ENCODE measurements around the gene FTSJ1. TPM values are rescaled to one million over a fixed set of nuclear protein-coding genes. Genes with fewer than 3 reads are reported as not detected.

Gene FTSJ1
- total RNA-seq, 3 donors from 2014 or later: 22.1 to 22.8 (median 22.7) TPM

DNA sequence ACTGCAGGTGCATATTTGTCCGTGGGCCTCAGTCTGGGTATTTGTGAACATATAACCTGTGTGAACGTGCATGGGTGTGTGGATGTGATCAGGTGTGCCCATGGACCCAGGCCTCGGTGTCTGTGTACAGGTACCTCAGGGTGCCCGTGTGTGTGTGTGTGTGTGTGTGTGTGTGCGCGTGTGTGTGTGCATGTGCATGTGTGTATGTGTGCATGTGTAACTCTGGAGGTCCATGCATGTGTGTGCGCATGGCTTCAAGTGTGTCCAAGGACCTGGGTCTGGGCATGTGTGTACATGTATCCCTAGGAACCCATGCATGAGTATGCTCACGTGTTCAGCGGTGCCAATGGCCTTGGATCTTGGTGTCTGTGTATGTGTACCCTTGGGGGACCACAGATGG lies 15.8 kb downstream of the FTSJ1 start:
- Histone ChIP-seq H3K4me1 (ENCODE audit: low read depth) (no peaks in the 10 kb centered on the region), H3K9me3 (no peaks in the 10 kb centered on the region), H3K36me3 (ENCODE audit: low read depth) (no peaks in the 10 kb centered on the region), H3K4me3 (no peak overlapping the region)
- DNase-seq (no peak), ATAC-seq (no peak)
- intact Hi-C loops (cut with DNase I, micrococcal nuclease): no loop called here
- TF ChIP-seq, protein P1, sequence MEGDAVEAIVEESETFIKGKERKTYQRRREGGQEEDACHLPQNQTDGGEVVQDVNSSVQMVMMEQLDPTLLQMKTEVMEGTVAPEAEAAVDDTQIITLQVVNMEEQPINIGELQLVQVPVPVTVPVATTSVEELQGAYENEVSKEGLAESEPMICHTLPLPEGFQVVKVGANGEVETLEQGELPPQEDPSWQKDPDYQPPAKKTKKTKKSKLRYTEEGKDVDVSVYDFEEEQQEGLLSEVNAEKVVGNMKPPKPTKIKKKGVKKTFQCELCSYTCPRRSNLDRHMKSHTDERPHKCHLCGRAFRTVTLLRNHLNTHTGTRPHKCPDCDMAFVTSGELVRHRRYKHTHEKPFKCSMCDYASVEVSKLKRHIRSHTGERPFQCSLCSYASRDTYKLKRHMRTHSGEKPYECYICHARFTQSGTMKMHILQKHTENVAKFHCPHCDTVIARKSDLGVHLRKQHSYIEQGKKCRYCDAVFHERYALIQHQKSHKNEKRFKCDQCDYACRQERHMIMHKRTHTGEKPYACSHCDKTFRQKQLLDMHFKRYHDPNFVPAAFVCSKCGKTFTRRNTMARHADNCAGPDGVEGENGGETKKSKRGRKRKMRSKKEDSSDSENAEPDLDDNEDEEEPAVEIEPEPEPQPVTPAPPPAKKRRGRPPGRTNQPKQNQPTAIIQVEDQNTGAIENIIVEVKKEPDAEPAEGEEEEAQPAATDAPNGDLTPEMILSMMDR (IDR thresholded peaks at IDR 0.05): no peak

DNA sequence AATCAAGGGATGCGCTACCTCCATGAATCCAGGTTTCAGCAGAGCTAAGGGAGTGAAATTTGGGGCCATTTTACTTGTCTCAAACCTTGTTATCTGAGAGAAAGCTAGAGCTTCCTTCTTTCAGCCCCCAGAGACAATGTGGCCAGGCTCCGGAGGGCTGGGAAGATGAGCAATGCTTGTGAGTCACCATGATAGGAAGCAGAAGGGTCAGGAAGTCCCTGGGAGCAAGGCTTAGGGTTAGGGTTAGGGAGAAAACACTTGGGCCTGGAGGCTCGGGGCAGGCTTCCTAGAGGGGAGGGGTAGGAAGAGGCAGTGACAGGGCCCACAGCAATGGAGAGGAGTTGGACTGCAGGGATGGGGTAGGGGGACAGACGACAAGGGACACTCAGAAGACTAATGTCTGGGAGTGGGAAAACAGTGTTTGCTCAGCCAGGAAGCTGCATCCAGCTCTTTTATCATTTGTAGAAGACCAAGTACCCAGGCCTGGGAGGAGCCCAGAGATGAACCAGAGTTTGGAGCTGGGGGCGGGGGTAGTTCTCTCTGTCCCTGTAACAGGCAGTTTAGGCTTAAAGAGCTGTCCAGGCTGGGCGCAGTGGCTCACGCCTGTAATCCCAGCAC lies 16.4 kb downstream of the FTSJ1 start:
- Histone ChIP-seq H3K36me3 (ENCODE audit: low read depth) (no peaks in the 10 kb centered on the region), H3K4me1 (ENCODE audit: low read depth) (no peaks in the 10 kb centered on the region), H3K4me3 (no peak overlapping the region), H3K9me3 (no peaks in the 10 kb centered on the region)
- ATAC-seq: no peak
- DNase-seq: no peak
- TF ChIP-seq, protein P1 (IDR thresholded peaks at IDR 0.05): no peak
- intact Hi-C loops (cut with DNase I, micrococcal nuclease): no loop called here

DNA sequence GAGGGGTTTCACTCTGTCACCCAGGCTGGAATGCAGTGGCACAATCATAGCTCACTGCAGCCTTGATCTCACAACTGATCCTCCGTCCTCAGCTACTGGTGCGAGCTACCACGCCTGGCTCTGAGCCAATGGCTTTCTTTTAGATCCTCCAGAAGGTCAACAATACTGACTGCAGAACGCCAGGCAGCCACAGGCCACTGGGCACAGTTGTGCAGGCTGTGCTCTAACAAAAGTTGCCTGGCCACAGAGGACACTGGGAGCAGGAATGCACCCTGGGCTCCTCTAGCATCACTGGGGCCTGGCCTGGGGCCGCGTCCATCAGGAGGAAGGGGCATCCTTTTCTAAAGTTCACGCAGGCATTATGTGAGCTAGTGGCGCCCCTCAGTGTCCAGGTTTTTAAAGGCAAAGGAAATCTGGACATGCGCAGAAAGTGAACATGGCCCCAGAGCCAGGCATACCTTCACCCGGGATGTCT lies 17.9 kb downstream of the FTSJ1 start:
- ATAC-seq (peak; percentile 60), DNase-seq (peak in 1 of 3 donors; percentile 45)
- Histone ChIP-seq H3K36me3 (ENCODE audit: low read depth) (no peaks in the 10 kb centered on the region), H3K4me3 (no peak overlapping the region), H3K9me3 (no peaks in the 10 kb centered on the region), H3K4me1 (ENCODE audit: low read depth) (no peaks in the 10 kb centered on the region)
- TF ChIP-seq, protein P1 (IDR thresholded peaks at IDR 0.05): no peak
- intact Hi-C loops (cut with DNase I, micrococcal nuclease): no loop called here

DNA sequence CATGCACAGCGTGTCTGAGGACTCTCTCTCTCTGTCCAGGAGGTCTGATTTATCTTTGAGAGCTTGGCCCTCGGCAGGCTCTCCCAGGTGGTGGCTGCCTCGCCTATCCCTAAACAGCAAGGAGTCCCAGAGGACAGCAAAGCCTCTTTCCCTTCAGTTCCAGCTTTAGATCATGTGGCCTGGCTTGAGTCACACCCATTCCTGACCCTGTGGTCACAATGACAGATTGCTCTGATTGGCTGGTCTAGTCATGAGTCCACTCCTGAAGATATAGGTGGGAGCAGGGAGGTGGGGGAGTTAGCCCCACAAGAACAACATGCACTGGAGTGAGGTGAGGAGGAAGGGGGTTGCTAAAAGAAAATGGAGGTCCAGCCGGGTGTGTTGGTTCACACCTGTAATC lies 20.7 kb downstream of the FTSJ1 start:
- H3K36me3 ChIP-seq (ENCODE audit: low read depth): no peaks in the 10 kb centered on the region
- ATAC-seq (no peak), DNase-seq (no peak)
- no peaks in the 10 kb centered on the region for H3K9me3 ChIP-seq
- TF ChIP-seq, protein P1 (IDR thresholded peaks at IDR 0.05): no peak
- intact Hi-C loops (cut with DNase I, micrococcal nuclease): no loop called here
- H3K4me3 ChIP-seq: no peak overlapping the region
- H3K4me1 ChIP-seq (ENCODE audit: low read depth): no peaks in the 10 kb centered on the region

DNA sequence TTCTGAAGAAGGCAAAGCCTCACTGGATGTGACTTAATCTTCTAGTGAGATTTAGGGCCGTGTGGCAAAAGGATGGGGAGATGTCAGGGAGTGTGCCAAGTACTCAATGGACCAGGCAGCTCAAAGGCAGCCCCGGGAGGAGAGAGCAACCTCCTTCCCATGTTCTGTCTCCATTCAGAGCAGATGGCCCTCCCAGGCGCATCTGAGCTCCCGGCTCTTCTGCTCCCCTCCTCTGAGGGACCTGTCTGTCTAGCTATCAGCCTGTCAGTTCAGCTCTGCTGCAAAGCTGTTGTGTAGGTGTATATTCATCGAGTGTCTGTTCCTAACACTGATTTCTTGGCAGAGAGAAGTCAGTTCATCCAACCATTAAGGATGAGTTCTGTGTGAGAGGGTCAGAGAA lies 21.9 kb downstream of the FTSJ1 start:
- ATAC-seq (no peak), DNase-seq (no peak)
- TF ChIP-seq, protein P1 (IDR thresholded peaks at IDR 0.05): no peak
- Histone ChIP-seq H3K9me3 (no peaks in the 10 kb centered on the region), H3K36me3 (ENCODE audit: low read depth) (no peaks in the 10 kb centered on the region), H3K4me1 (ENCODE audit: low read depth) (no peaks in the 10 kb centered on the region), H3K4me3 (no peak overlapping the region)
- intact Hi-C loops (cut with DNase I, micrococcal nuclease): no loop called here

Measured in mucosa of descending colon (tissue), 3 donors.